HG02763 (cell line): Measurements from ENCODE around the gene TRAF7.

Source experiments
- ATAC-seq: cut with Tn5 transposase; IDR thresholded peaks from one replicate; pipeline ENCODE4 v1.9.1; 2021; ENCODE audit warnings: mild to moderate bottlenecking, moderate library complexity; ENCODE audit not compliant: unreplicated experiment

Gene TRAF7

DNA sequence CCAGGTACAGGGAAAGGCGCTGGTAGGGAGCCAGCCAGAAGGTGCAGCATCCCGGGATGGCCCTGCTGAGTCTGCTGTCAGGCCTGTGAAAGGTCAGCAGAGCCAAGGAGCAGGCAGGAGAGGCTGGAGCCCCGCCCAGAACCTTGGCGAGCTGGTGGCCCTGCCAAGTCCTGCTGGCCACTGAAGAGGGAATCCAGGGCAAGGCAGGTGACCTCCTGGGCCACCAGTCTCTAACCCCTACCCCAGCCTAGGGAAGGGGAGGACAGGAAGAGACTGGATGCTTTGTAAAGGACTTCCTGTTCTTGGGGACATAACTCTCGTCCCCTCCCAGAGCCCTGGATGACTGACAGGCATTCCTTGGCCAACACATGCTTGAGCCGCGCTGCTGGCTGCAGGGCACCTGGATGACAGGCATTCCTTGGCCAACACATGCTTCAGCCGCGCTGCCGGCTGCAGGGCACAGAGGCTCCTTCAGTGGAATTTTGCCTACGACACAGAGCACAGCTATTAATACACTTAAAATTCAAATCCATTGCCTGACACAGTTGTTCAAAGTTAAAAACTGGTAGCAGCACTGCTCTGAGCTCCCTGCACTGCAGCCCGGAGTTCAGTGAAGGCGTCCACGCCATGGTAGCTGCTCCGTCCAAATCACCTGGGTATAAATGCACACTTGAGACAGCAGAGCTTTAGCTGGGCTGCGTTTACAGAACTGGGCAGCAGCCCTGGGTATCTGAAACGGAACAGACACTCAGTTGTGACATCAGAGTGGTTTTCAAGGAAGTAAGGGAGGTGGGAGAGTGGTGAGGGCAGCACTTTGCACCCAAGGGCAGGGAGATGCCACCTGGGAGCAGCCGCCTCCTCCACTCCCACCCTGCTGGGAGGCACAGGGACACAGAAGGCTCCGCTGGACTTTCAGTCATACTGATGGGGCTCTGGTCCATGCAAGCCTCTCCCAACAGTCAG lies 57.1 kb downstream of the TRAF7 start:
- ATAC-seq = no peak

DNA sequence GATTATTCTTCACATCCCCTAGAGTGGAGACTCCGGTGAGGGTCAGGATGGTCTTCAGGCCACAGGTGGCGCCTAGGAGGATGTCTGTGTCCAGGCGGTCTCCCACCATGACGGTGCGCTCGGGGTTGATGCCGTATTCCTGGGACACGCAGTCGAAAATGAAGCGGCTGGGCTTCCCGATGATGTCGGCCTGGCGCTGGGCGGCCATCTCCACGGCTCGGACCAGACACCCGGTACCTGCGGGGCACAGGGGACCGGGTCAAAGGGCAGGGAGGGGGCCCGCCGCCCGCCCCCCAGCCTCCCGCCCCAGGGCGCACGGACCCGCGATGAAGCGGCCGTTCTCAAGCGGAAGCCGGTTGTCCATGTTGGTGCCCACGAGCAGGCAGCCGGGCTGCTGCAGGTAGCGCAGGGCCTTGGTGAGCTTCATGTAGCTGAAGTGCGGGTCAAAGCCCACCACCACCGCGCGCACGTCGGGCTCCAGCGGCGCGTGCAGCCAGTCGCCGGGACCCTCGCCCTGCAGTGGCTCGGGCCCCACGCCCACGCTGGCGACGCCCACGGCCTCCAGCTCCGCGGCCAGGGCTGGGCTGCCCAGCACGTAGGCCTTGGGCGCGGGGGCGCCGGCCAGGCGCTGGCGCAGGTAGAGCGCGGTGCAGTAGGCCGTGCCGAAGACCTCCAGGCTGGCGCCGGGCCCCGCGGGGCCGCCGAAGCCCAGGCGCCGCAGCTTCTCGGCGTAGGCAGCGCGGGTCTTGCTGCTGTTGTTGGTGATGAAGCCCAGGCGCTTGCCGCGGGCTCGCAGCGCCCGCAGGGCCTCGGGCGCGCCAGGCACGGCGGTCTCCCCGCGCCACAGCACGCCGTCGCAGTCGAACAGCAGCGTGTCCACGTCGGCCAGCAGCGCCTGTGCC lies 58.5 kb downstream of the TRAF7 start:
- ATAC-seq = peak; percentile 2

GRCh38 chr16:2214719-2214968 lies 59.1 kb downstream of the TRAF7 start, which contains the start of gene PGP:
Gene PGP (minus strand): TSS chr16:2214840. CDS start chr16:2214777, 63 bp downstream.
- ATAC-seq = peak; percentile 89

DNA sequence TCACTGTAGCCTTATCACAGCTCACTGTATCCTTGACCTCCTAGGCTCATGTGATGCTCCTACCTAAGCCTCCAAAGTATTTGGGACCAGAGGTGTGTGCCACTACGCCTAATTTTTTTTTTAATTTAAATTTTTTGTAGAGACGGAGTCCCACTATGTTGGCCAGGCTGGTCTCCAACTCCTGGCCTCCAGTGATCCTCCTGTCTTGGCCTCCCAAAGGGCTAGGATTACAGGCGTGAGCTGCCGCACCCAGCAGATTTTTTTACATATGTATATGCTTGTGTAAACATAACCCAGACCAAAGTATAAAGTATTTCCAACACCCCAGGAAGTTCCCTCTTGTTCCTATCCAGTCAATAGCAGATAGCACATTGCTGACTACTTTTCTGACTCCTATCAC lies 60.7 kb downstream of the TRAF7 start:
- ATAC-seq = no peak

GRCh38 chr16:2223221-2223941 lies 67.8 kb downstream of the TRAF7 start, which contains the start of gene E4F1:
Gene E4F1 (plus strand): TSS chr16:2223591. CDS start chr16:2223614, 23 bp downstream.
- peak; percentile 91 for ATAC-seq

GRCh38 chr16:2223942-2224486 lies 68.4 kb downstream of the TRAF7 start:
- peak; percentile 10 for ATAC-seq

DNA sequence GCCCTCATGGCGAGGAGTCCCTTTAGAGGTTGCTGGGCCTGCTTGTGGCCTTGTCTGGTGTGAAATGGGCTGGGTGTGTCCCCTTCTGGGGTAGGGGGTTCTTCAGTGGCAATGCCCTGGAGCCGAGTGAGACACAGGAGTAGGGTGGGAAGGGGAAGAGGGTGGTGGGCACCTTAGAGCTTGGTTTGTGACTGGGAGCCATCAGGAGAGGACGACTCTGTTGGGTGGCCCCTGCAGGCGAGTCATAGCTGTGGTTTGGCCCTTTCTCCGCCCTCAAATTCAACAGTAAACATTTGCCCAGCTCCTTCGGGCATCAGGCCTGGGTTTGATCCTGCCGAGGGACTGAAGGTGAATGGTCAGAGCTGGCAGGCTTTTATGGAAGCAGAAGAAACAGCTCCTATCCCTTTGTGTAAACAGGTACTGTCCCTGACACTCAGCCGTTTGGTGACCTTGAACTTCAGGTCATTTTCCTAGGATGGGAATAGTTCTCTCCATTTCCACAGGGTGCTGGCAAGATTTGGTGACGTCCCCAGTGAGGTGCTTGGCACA lies 70.7 kb downstream of the TRAF7 start:
- no peak for ATAC-seq

DNA sequence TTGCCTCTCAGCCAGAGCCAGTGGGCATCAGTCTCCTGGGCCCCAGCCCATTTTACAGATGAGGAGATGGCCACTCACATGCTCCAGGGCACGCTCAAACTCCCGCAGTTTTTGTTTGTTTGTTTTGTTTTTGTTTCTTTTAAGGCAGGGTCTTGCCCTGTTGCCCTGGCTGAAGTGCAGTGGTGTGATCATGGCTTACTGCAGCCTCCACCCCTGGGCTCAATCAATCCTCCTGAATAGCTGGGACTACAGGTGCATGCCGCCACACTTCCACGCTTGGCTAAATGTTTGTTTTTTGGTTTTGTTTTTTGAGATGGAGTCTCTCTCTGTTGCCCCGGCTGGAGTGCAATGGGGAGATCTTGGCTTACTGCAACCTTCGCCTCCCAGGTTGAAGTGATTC lies 71.3 kb downstream of the TRAF7 start:
- ATAC-seq = no peak
